ENCODE measurements around the gene MBD5.

Gene MBD5

DNA sequence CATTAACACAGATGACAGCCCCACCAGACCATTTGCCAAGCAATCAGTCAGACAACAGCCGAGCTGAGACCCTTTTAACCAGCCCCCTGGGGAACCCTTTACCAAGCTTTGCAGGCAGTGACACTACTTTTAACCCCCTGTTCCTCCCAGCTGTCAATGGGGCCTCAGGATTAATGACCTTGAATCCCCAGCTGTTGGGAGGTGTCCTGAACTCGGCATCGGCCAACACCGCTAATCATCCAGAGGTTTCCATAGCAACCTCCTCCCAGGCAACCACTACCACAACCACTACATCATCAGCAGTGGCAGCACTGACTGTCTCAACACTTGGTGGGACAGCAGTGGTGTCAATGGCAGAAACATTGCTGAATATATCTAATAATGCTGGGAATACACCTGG is 462.8 kb downstream of the MBD5 start:
- H3K27ac ChIP-seq = no peak overlapping the region
- TF ChIP-seq, protein P1, sequence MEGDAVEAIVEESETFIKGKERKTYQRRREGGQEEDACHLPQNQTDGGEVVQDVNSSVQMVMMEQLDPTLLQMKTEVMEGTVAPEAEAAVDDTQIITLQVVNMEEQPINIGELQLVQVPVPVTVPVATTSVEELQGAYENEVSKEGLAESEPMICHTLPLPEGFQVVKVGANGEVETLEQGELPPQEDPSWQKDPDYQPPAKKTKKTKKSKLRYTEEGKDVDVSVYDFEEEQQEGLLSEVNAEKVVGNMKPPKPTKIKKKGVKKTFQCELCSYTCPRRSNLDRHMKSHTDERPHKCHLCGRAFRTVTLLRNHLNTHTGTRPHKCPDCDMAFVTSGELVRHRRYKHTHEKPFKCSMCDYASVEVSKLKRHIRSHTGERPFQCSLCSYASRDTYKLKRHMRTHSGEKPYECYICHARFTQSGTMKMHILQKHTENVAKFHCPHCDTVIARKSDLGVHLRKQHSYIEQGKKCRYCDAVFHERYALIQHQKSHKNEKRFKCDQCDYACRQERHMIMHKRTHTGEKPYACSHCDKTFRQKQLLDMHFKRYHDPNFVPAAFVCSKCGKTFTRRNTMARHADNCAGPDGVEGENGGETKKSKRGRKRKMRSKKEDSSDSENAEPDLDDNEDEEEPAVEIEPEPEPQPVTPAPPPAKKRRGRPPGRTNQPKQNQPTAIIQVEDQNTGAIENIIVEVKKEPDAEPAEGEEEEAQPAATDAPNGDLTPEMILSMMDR (conservative IDR thresholded peaks at IDR 0.05) = no peak

DNA sequence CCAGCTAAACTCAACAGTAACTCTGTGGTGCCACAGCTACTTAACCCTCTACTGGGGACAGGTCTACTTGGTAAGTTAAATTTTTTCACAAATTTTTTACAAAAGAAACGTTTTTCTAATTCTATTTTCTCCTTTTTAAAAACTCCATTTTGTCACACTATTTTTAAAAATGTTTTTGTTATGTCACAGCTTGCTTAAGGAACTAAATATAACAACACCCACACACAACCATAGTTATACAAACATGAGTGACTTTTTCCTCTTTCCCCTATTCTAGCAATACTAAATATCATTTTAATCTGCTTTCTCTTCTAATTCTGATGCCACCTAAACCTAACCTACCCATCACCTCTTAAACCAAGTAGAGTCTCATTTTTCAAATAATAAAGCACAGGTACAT is 463.2 kb downstream of the MBD5 start:
- H3K27ac ChIP-seq = no peak overlapping the region
- TF ChIP-seq, protein P1 (conservative IDR thresholded peaks at IDR 0.05) = no peak
- no peak for TF ChIP-seq ZFX (IDR thresholded peaks at IDR 0.05)

DNA sequence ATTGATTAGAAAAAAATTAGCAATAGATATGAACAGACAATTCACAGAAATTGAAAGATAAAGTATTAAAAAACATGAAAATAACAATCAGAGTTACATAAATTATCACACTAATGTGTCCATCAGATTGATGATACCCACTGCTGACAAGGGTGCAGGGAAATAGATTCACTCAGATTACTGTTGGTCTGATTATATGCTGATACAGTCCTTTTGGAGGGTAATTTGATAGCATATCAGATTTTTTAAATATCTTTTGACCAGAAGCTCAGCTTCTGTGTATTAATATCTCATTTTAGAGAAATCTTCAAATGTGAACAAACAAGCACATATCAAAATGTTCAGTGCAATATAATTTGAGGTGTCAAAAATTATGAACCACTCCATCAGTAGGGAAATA is 465.8 kb downstream of the MBD5 start:
- TF ChIP-seq, protein P1 (conservative IDR thresholded peaks at IDR 0.05) = no peak
- no peak for TF ChIP-seq ZFX (IDR thresholded peaks at IDR 0.05)
- H3K27ac ChIP-seq = no peak overlapping the region

DNA sequence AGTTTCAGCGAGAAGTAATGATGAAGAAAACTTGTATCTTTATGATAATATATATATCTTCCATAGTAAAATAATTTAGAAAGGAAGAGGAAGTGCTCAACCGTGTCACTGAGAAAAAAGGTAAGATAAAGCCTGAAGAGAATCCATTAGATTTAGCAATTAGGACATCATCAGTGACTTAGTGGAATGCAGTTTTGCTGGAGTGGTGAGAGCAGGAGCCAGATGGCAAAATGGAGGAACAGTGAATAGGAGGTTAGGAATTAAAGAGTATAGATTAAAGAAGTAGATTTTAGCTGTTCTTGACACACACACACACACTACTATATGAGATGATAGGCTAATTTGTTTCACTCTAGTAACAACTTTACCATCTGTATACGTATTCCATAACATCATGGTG is 466.5 kb downstream of the MBD5 start:
- no peak overlapping the region for H3K27ac ChIP-seq
- TF ChIP-seq, protein P1 (conservative IDR thresholded peaks at IDR 0.05) = no peak
- no peak for TF ChIP-seq ZFX (IDR thresholded peaks at IDR 0.05)

DNA sequence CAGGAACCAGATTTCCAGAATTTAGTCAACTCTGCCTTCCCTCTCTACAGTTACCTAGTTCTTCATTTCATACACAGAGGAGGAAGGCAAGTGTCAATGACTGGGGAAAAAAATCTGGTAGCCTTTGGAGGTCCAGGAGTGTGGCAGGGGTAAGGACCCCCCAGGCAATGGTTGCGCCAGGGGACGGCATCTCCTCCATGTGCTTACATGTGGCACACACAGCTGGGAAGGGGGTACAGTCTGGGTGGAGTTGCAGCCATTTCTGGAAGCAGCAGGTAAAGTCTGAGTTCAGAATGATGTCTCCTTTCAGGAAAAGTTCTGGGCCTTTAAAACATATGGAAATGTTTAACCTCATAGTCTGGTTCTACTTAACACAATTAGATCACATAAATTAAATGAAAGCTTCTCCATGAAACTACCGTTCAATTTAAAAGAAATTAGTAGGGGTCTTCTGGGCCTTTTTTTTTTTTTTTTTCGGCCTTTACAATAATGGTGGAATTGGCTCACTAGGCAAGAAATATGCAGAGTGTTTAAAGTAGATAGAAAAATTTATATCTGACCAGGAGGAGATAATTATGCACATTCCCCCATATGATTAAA is 470.0 kb downstream of the MBD5 start:
- TF ChIP-seq, protein P1 (conservative IDR thresholded peaks at IDR 0.05) = no peak
- TF ChIP-seq ZFX (IDR thresholded peaks at IDR 0.05) = no peak
- no peak overlapping the region for H3K27ac ChIP-seq

DNA sequence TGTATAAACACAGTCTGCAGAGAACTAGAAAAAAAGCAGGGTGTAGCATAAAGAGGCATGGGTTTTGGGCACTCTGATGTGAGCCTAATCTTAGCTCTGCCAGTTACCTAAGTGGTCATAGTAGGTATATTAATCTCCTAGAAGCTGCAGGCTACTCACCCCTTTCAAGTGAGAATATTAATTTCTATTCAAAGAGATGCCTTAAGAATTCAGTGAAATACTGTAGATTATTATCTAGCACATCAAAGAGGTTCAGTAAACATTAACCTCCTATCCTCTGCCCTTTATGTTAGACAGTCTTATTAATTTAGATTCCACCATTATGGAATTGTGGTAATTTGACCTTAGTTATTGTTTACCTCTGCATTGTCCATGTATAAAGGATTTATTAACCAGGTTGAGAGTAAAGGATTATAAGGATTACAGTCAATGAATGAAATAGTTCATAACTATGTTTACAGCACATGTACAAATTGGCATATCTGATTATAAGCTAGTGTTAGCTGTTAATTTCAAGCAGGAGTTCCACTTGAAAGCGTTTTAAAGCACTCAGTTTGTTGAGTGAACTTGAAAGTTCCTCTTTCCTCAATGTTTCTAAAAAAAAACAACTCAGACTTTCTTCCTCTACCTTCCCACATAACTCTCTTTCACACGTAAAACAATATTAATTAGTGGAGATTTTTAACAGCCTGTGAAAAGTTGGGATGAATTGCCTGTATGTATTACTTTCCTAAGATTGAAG is 473.1 kb downstream of the MBD5 start:
- TF ChIP-seq, protein P1 (conservative IDR thresholded peaks at IDR 0.05) = no peak
- TF ChIP-seq ZFX (IDR thresholded peaks at IDR 0.05) = no peak
- no peak overlapping the region for H3K27ac ChIP-seq

DNA sequence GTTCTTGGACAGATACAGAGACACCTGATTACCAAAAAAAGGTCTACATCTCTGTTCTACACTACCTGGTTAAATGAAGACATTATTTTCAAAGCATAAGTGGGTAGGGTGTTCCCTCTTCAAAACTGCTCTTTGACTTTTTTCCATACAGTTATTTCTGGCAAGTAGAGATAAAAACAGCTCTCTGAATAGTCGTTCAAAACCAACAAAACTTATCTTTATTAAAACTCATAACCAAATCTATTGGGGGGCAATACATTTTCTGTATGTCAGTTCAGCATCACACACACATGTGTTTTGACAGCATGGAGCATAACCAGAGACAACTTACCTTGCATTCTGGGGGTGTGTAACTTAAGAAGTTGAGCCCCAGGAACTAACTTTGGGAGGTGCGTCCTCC is 474.7 kb downstream of the MBD5 start:
- no peak for TF ChIP-seq ZFX (IDR thresholded peaks at IDR 0.05)
- TF ChIP-seq, protein P1 (conservative IDR thresholded peaks at IDR 0.05) = no peak
- H3K27ac ChIP-seq = no peak overlapping the region
